Suppressor macrophage (primary cell): ENCODE data around the gene NHLRC1.
"Not testable (repeated sequence)": the region's sequence is repeated elsewhere in the genome, so short reads cannot be mapped to it uniquely, and the experiment has no call there.

Experiments
- DNase-seq, 4 experiments: peaks; one replicate each; pipeline ENCODE4 v3.0.0-alpha.2; 2020 to 2022
- total RNA-seq, 17 experiments: gene quantifications; one replicate each; lab custom pipeline; 2026; ENCODE audit warnings: mixed read lengths in 6 of 17, inconsistent platforms in 3 of 17; lab: John Stamatoyannopoulos, UW

NHLRC1 gene
- 0.17 to 4.1 (median 2.6) reads per million in 17 experiments for total RNA-seq

DNA sequence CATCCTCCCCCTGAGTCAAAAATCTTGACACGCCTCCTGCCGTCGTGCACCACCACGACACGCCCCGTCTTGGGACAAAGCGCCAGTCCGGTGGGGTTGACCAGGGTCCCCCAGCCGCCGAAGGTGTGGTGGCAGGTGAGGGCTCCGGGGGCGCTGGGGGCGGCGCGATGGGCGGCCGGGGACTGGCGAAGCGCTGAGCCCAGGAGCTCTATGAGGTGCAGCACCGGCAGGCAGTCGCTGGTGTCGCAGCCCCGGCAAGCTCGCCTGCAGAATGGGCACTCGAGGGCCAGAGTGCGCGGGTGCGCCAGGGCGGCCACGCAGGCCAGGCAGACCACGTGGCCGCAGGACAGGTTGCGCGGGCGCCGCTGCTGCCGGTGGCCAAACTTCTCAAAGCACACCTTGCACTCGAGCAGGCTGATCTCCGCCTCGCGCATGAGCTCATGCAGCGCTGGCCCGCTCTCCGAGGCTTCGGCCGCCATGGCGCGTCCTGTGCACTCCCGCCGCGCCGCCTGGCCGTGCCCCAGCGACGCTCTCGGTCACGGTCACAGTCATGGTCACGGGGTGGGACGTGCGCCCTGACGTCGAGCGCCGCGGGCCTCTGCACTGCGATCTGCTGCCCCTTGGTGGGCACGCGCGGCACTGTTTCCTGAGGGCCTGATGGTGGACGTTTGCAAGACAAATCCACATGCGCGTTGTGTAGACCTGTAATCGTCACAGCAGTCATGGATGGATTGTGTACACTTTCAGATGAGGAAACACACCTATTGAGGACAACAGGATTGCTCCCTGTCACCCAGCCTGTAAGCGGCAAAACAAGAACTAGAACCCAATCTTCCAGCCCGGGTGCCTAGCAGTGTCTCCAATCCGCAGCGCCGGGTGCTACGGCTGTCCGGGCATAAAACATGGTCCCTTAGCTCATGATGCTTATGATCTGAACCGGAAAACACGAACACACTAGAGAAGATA, at the start of gene NHLRC1:
Gene NHLRC1 (minus strand): TSS at position 550 of the 966 bp plus-strand sequence. CDS start 71 bp downstream, at position 479.
- DNase-seq = peak; percentile 94 to 97 (median 96)

DNA sequence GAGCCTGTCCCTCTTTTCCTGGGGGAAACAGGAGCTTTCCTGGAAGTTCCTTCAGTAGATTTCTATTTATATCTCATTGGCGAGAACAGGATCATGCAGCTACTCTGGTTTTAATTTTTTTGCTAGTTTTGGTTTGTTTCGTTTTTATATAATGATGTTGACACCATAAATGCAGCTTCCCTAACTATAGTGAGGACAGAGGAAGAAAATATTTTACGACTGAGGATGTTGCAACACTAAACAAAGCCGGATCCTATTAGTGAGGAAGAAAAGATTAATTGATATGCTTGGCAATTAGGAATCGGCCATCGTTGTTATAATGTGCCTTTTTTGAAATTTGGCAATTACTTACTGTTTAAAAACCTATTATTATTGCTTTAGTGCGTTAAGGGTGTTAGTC, 49.4 kb upstream of the NHLRC1 start:
- peak in 3 of 4 experiments; percentile 26 to 74 (median 71) for DNase-seq

DNA sequence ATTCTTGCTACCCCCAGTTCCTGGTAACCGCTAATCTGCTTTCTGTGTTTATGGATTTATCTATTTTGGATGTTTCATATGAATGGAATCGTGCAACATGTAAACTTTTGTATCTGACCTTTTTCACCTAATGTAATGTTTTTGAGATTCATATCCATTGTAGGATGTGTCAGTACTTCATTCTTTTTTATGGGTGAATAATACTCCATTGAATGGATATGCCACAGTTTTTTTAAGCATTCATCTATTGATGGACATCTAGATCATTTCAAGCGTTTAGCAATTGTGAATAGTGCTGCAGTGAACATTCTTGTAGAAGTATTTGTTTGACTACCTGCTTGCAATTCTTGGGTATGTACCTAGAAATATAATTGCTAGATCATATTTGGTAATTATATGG, 45.8 kb upstream of the NHLRC1 start:
- DNase-seq = no peak

DNA sequence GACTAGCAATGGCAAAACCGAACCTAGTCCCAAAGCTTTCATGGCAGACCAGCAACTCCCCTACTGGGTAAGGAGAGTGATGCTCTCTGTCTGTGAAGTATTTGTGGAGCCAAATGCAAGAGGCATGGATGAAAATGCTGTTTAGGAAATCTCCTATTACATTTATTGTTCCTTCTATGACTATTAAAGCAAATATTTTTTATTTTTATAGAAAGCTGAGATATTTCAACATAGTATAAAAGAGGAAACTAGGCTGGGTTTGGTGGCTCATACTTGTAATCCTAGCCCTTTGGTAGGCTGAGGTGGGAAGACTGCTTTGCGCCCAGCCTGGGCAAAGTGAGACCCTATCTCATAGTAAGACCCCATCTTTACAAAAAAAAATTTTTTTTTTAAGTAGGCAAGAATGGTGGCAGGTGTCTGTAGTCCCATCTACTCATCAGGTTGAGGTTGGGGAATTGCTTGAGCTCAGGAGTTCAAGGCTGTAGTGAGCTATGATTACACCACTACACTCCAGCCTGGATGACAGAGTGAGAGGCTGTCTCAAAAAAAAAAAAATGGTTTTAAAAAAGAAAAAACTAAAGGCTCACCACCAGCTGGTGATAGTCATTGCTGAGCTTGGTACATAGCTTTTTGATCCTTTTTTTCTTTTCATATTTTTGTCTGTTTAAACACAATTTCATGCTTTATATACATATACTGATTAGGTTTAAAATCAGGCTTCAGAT, 44.0 kb upstream of the NHLRC1 start:
- DNase-seq = peak in 2 of 4 experiments; percentile 33 to 51

DNA sequence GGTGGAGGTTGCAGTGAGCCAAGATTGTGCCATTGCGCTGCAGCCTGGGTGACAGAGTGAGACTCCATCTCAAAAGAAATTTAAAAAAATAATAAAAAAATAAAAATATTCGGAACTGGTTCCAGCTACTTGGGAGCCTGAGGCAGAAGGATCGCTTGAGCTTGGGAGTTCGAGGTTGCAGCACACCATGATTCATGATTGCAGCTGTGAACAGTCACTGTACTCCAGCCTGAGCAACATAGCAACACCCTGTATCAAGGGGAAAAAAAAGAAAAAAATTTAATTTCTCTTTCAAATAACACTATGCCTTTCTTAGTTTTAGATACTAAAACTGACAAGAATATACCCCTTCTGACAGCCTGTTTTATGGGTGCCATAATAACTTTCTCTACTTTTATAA, 43.3 kb upstream of the NHLRC1 start:
- DNase-seq = peak in 1 of 4 experiments; percentile 42

DNA sequence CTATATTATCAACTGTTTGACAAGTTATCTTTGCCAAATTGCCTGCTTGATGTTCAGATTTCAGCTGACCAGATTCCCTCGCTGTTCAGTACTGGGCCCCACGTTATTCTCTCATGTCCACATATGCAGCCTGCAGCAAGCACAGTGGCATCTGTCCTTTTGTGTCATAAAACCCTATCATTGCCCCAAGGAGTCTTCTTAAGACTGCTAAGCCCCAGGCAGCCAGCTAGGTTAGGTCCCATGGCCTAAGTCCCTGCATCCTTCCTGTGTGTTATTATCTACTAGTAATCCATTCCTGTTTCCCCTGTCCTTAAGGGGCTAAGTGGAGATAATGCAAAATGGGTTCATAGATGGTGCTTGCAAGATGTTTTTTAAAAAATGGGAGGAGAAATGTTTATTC, 39.9 kb upstream of the NHLRC1 start:
- no peak for DNase-seq

DNA sequence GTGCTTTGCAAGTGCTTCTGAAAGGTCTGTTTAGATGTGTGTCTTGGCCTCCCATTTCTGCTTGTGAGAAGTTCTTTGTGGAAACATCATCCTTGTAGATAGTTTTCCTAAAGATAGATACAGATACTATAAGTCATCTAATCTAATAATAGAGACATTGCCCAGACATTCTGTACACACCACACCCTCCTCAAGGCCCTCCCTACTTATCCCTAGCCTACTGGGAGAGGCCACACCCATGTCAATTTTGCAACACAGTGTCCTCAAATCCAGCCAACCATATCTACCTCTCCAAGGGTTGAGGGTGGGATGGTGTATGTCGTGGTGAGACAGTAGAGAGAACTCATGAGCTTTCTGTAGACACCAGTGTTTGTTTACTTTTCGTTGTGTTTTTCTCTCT, 39.0 kb upstream of the NHLRC1 start:
- DNase-seq = no peak

DNA sequence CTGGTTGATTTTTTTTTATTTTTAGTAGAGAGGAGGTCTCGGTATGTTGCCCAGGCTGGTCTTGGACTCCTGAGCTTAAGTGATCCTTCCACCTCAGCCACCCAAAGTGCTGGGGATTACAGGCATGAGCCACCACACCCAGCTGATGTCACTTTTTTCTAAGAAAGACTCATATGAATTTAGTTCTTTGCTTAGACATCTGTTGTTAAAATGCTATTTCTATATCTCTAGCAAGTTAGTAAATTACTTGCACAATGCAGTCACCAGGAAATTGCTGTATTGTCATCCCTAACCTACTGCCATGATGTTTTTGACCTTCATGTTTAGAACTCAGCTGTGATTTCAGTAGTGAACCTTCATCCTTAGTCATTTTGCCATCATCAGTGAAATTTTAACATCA, 38.4 kb upstream of the NHLRC1 start:
- DNase-seq = peak in 1 of 4 experiments; percentile 27

DNA sequence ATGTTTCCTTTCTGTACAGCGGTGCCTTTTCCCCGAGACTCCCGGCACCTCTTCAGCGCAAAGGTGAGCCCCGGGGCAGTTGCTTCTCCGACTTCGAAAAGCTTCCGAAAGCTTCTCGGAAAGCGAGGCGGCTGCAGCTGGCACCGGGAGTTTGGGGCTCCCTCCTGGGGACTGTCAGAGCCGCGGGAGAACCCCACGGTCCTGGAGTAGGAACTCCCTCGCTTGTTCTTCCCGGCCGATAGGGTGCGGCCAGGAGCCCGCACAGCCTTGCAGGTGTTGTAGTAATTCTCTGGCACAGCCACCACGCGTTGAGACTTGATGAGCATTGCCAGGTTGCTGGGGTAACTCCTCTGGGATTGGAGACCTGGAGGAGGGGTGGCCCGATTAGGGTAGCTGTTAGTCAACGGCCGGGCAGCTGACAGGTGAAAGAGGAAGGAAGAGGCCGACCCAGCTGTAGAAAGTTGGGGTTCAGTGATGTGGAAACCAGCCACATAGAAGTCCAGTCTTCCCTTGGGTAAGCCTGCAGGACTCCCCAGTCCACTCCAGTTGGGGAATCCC, 33.5 kb upstream of the NHLRC1 start:
- peak; percentile 45 to 67 (median 58) for DNase-seq

DNA sequence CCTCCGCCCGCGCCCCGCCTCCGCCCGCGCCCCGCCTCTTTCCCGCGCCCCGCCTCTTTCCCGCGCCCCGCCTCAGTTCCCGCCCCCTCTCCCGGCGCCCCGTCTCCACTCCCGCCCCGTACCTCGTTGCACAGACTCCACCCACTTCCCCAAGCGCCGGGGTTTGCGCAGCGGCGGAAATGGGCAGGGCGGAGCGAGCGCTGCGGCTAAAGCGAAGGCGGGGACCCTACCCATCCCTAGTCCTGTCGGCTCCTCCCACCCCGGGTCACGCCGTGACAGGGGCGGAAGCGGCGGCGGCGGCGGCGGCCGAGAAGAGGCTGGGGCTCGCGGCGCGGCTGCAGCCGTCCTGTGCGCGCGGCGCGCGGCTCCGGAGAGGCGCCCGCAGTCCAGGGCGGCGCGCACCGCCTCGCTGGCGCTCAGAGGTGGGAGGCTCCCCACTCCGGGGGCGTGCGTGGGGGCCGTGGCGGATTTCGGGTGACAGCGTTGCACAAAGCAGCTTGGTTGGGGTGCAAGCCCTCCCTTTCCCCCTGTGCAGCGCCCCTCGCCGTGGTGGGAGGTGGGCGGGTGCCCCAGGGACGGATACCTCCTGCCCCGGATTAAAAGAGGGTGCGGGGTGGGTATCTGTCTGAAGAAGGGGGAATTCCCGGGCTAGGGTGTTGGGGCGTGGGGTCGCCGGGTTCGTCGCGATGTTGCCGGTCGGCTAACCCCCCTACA, 32.8 kb upstream of the NHLRC1 start, which contains the start of gene KDM1B:
Gene KDM1B (plus strand): TSS at position 273 of the 714 bp plus-strand sequence. CDS start 4,474 bp downstream, outside the sequence.
- DNase-seq = peak; percentile 98 to 100 (median 99)

DNA sequence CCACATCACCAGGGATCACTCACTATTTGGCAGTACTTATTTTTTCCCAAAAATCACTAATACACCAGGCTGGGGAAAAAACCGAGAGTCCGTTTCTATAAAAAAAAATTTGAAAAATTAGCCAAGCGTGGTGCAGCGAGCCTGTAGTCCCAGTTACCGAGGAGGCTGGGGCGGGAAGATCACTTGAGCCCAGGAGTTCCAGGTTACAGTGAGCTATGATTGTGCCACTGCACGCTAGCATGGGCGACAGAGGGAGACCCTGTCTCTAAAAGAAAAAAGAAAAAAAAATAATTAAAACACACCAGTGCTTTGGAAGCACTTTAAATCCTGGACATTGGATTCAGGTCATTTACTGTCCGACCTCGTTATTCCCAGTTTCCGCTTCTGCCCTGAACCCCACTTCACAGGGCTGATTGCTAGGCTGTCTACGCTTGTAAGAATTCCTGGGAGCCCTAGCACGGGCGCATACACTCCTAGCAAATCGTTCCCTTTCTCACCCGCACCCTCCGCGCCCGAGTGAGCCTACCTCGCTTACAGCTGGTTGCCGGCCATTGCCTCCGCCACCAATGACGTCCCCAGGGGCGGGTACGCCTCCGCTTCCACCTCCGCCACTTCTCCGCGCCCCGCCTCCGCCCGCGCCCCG, 32.2 kb upstream of the NHLRC1 start, which contains the start of gene TPMT:
Gene TPMT (minus strand): TSS at position 571 of the 643 bp plus-strand sequence. CDS start 5,950 bp downstream, outside the sequence.
- DNase-seq = peak in 2 of 4 experiments; percentile 14 to 27

DNA sequence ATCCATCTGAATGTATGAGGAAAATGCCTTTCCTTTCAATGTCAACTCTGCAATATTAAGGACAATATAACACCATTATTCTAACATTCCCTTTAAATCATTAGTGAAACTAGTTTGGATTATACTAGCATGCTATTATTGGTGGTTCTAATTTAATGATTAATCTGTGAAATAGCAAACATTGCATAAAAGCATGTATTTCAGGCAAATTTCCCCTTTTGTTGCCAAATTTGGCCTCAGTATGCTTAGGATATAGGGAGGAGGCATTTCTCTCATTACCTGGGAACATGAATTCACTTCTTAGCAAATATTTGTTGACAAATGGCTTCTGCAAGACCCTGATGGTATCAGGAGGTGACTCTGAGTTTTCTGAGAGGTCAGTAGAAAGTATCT, 30.8 kb upstream of the NHLRC1 start:
- peak in 1 of 4 experiments; percentile 3 for DNase-seq

DNA sequence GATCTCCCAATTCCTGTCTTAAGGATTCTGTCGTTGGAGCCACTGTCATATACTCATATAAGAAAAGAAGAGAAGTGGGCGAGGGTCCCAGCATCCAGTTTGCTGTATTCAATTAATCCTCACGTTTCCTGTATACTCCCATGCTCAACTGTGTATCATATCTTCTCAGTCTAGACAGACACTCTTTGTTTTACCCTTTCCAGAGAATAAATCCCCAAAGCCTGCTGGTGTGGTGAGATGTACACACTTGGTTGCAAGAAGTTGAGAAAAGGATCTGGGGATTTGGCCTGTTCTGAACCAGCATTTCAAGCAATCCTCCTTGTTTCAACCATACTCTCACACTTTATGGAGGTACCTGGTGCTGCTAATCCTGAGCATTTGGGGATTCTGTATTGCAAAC, 29.3 kb upstream of the NHLRC1 start:
- no peak for DNase-seq

DNA sequence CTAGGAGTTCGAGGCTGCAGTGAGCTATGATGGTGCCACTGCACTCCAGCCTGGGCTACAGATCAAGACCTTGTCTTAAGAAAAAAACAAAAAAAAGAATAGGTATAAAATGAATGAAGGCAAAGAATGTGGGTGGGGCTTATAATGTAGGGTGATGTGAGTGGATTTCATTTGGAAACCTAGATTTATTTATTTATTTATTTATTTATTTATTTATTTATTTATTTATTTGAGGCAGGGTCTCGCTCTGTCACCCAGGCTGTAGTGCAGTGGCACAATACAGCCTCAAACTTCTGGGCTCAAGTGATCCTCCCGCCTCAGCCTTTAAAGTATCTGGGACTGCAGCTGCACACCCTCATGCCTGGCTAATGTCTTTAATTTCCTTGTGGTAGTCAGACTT, 28.9 kb upstream of the NHLRC1 start:
- not testable (repeated sequence) for DNase-seq

DNA sequence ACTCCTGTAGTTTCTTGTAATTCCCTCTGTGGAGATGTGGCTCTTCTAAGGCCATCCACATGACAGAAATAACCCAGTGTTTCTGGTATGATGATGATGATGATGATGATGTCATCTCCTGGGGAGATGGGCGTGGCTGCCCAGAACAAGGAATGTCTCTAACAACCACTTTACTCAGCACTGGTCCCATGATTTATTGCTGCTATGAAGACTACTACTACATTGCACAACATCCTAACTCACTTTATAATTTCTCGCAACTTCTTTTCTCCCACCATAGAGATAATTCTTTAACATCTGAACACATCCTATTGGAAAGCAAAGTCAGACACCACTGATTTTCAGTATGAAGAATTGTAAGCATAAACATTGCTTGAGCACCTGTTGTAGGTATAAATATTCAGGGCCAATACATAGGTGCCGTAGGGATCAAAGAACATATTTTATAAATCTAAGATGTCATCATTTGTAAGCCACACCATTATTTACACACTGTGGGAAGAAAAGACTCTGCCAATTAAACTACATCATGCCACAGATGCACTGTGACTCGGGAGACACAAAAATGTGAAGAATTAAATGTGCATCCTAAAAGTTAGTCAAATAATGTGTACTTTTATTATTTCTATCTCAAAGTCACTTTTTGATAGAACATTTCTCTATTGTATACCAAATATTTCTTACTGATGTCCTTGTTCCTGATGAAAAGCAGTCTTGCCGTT, 26.0 kb upstream of the NHLRC1 start:
- DNase-seq = peak; percentile 67 to 85 (median 78)

DNA sequence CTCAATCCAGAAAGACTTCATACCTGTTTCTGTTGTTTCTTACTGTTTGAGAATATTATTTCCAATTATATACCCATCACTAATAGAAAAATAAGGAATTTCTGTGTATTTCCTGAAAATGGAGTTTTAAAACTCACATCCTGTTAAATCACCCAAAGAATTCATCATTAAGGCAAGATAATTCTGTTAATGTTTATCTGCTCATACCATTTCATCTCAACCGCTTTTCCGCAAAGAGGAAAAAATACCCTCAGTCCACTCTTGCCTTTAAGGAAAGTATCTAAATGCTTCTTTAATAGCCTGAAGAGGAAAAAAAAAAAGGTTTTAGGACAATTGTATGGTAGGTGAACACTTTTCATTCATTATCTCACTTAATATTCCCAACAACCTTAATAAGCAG, 25.1 kb upstream of the NHLRC1 start:
- DNase-seq = no peak

DNA sequence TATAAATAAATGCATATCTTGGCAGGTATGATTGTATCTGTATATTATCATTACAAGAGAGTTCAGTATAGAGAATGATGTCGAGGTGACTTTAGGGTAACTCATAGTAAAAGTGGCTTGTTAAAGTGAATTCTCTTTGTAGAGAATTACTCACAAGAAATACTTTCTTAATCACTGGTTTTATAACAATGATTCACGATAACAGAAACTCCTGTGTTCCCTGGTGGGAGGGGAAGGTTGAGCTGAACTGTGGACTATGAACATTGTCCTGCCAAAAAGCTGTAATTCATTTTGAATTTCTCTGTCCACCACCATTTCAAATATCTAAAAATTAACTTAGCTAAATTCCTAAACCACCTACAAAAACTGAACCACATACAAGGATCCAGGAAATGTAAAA, 24.7 kb upstream of the NHLRC1 start:
- no peak for DNase-seq

DNA sequence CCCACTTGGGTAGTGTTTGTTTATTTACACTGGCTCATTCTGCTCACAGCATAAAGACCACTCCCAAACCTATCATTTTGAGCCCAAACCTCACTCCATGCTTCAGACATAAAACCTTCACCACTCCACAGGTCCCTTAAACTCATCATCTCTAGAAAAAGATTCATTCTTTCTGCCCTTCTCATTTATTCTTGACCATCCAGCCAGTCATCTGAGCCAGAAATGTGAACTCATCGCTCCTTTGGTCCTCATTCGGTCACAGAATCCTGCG, 20.0 kb upstream of the NHLRC1 start:
- DNase-seq = no peak

DNA sequence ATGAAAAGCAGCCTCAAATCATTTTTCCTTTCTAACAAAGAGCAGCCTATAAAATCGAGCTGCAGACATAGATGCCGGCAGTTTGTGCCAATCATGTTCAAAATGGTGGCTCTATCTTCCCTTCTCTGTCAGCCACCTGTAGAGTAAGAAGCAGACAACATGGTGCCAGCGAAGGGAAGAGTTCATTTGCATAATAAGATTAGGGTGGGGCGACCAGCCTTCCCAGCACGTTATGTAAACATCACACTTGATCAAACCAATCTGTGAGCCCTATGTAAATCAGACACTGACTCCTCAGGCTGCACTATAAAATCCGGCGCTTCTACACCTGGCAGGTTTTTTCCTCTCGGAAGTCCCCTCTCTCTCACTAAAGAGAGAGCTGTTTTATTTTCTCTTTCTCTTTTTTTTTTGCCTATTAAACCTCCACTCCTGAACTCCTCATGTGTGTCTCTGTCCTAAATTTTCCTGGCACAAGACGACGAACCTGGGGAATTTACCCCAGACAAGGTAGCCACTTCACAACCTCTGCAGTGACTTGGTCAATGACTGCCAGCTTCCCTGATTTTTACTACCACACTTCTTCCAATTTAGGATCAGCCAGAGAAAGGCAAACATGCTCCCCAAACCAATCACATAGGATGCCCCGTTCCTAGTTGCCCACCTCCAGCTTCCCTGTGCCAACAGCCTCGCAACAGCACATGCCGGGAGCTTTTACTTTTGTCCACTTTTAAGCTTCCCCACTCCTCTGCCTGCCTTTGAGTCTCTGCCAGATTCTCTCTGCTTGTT, 19.5 kb upstream of the NHLRC1 start:
- DNase-seq = no peak

DNA sequence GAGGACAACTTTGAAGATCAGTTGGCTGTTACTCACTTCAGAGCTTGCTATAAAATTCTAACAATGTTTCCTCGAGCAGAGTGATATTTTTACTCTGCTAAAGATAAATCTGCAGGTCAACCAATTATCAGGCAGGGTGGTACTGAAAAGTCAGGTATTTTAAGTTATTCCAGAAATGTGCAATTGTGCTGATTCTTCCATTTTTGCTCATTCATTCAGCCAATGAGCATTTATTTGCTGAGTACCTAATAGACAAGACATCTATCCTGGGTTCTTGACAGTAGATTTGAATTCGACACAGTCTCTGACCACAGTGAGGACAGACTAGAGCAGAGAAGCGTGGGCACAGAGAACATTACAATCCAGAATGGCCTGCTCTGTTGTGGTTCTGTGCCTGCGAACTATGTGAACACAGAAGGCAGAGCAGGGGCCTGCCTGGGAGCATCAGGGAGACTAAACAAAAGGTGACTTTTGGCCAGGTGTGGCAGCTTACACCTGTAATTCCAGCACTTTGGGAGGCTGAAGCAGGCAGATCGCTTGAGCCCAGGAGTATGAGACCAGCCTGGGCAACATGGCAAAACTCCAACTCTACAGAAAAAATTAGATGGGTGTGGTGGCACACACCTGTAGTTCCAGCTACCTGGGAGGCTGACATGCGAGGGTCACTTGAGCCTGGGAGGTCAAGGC, 17.6 kb upstream of the NHLRC1 start:
- no peak for DNase-seq
